ENCODE measurements around the gene SLCO4C1. TPM values are rescaled to one million over a fixed set of nuclear protein-coding genes. Genes with fewer than 3 reads are reported as not detected.

Gene SLCO4C1, protein sequence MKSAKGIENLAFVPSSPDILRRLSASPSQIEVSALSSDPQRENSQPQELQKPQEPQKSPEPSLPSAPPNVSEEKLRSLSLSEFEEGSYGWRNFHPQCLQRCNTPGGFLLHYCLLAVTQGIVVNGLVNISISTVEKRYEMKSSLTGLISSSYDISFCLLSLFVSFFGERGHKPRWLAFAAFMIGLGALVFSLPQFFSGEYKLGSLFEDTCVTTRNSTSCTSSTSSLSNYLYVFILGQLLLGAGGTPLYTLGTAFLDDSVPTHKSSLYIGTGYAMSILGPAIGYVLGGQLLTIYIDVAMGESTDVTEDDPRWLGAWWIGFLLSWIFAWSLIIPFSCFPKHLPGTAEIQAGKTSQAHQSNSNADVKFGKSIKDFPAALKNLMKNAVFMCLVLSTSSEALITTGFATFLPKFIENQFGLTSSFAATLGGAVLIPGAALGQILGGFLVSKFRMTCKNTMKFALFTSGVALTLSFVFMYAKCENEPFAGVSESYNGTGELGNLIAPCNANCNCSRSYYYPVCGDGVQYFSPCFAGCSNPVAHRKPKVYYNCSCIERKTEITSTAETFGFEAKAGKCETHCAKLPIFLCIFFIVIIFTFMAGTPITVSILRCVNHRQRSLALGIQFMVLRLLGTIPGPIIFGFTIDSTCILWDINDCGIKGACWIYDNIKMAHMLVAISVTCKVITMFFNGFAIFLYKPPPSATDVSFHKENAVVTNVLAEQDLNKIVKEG
- polyA plus RNA-seq (2012; ENCODE audit: insufficient read length, low read depth) = not detected

- TF ChIP-seq SIN3A (IDR thresholded peaks at IDR 0.05; ENCODE audit: borderline replicate concordance, insufficient read depth, low read length) (no peak), TAF1 (IDR thresholded peaks at IDR 0.05; ENCODE audit: borderline replicate concordance, insufficient read depth, low read length) (no peak), REST (IDR thresholded peaks at IDR 0.05; ENCODE audit: insufficient read depth in 1 of 2, low read depth in 2 of 2, low read length in 2 of 2) (no peak), POLR2AphosphoS5 (IDR thresholded peaks at IDR 0.05; ENCODE audit: low read depth, low read length) (no peak), FOXP2 (optimal IDR thresholded peaks at IDR 0.05; ENCODE audit: borderline replicate concordance, extremely low read depth, extremely low read length, insufficient read depth) (no peak)
Observed at GRCh38 chr5:102296178-102296817, at the start of gene SLCO4C1. SLCO4C1 (minus strand) TSS chr5:102296284; CDS start chr5:102296262, 22 bp downstream.

GRCh38 chr5:102341681-102342288 is 45.7 kb upstream of the SLCO4C1 start:
- TF ChIP-seq POLR2AphosphoS5 (IDR thresholded peaks at IDR 0.05; ENCODE audit: low read depth, low read length) (no peak), FOXP2 (optimal IDR thresholded peaks at IDR 0.05; ENCODE audit: borderline replicate concordance, extremely low read depth, extremely low read length, insufficient read depth) (no peak), TAF1 (IDR thresholded peaks at IDR 0.05; ENCODE audit: borderline replicate concordance, insufficient read depth, low read length) (no peak), REST (IDR thresholded peaks at IDR 0.05; ENCODE audit: insufficient read depth in 1 of 2, low read depth in 2 of 2, low read length in 2 of 2) (no peak), SIN3A (IDR thresholded peaks at IDR 0.05; ENCODE audit: borderline replicate concordance, insufficient read depth, low read length) (no peak)

GRCh38 chr5:102324714-102325113 is 28.6 kb upstream of the SLCO4C1 start:
- TF ChIP-seq SIN3A (IDR thresholded peaks at IDR 0.05; ENCODE audit: borderline replicate concordance, insufficient read depth, low read length) (no peak), FOXP2 (optimal IDR thresholded peaks at IDR 0.05; ENCODE audit: borderline replicate concordance, extremely low read depth, extremely low read length, insufficient read depth) (no peak), TAF1 (IDR thresholded peaks at IDR 0.05; ENCODE audit: borderline replicate concordance, insufficient read depth, low read length) (no peak), REST (IDR thresholded peaks at IDR 0.05; ENCODE audit: insufficient read depth in 1 of 2, low read depth in 2 of 2, low read length in 2 of 2) (no peak), POLR2AphosphoS5 (IDR thresholded peaks at IDR 0.05; ENCODE audit: low read depth, low read length) (no peak)

DNA sequence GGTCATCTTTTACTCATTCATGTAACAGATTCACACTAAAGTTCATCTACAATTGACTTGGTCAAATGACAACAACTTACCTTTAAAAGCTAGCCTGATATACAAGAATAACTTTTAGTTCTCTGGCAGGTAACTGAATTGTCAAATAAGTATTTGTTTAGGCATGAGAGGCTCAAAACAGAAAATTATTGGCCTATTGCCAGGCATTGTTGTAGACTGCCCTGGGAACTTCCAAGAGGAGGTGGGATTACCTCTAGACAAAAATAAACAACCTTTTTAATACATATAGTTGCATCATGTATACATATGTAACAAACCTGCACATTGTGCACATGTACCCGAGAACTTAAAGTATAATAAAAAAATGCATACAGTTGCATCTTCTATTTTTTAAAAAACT is 18.2 kb upstream of the SLCO4C1 start:
- no peak for TF ChIP-seq POLR2AphosphoS5 (IDR thresholded peaks at IDR 0.05; ENCODE audit: low read depth, low read length)
- no peak for TF ChIP-seq FOXP2 (optimal IDR thresholded peaks at IDR 0.05; ENCODE audit: borderline replicate concordance, extremely low read depth, extremely low read length, insufficient read depth)
- TF ChIP-seq SIN3A (IDR thresholded peaks at IDR 0.05; ENCODE audit: borderline replicate concordance, insufficient read depth, low read length) = no peak
- TF ChIP-seq REST (IDR thresholded peaks at IDR 0.05; ENCODE audit: insufficient read depth in 1 of 2, low read depth in 2 of 2, low read length in 2 of 2) = no peak
- TF ChIP-seq TAF1 (IDR thresholded peaks at IDR 0.05; ENCODE audit: borderline replicate concordance, insufficient read depth, low read length) = no peak

Measured in PFSK-1 (cell line).